Adipocyte (in vitro differentiated cells): ENCODE results near the gene ALG2.
A peak's percentile ranks its signal among the peaks of the same experiment; 100 is the strongest.

Experiments used
- DNase-seq: peaks from one replicate; pipeline ENCODE4 v3.0.0-alpha.2; 2015; ENCODE audit warnings: low read depth
- H3K27me3 ChIP-seq: replicated peaks from 2 replicates; pipeline ENCODE4 v1.7.0; 2013; ENCODE audit warnings: mild to moderate bottlenecking, low read length, moderate library complexity; ENCODE audit not compliant: control insufficient read depth, insufficient read depth
- H3K36me3 ChIP-seq: 2 replicates; pipeline ENCODE4 v1.7.0; 2013; ENCODE audit warnings: low read length, mild to moderate bottlenecking, moderate library complexity; ENCODE audit not compliant: control insufficient read depth, insufficient read depth, severe bottlenecking
- H3K4me1 ChIP-seq: 2 replicates; pipeline ENCODE4 v1.7.0; 2013; ENCODE audit warnings: mild to moderate bottlenecking, low read length, moderate library complexity; ENCODE audit not compliant: control insufficient read depth, insufficient read depth
- H3K4me3 ChIP-seq: 2 replicates; pipeline ENCODE4 v1.7.0; 2013; ENCODE audit warnings: mild to moderate bottlenecking, low read length, moderate library complexity
- H3K9ac ChIP-seq: 2 replicates; pipeline ENCODE4 v1.7.0; 2013; ENCODE audit warnings: mild to moderate bottlenecking, low read length, moderate library complexity
- H3K9me3 ChIP-seq: 2 replicates; pipeline ENCODE4 v1.7.0; 2013; ENCODE audit warnings: mild to moderate bottlenecking, low read length, moderate library complexity; ENCODE audit not compliant: control insufficient read depth

The ALG2 gene

DNA sequence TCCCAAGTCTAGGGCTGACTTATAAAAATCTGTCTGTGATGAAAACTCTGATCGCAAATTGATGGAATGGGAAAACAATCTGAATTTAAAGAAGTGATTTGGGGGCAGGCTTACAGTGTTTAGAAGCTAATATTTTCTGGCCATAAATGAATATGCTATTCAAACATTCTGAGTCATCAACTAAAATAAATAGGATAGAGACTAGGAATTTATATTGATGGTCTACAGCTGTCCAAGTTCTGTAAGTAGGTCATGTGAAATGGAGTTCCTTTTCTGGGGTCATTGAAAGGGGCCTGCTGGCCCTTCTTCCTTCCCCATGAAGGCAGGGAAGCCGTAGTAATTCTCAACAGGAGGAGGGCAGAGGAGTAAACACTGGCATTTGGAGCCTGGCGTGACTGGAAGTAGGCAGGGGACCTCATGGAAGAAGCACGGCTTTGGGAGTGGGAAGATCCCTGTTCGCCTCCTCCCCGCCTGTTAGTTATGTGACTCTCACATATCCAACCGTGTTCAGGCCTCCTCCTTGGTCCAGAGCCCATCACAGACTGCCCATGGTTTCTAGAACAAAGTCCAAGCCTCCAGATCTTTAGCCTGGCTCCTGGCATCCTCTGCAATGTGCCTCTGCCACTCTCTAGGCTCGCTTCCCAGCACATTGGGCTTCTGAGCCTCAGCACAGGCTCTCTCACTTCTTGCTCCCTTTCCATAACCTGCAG, 31.7 kb downstream of the ALG2 start:
- H3K4me3 ChIP-seq, result no peak overlapping the region
- peak; percentile 29 for DNase-seq
- H3K9me3 ChIP-seq, result peaks cover 6% of the 10 kb centered on the region
- H3K27me3 ChIP-seq, result peaks cover 37% of the 10 kb centered on the region
- H3K9ac ChIP-seq, result no peak overlapping the region
- no peaks in the 10 kb centered on the region for H3K36me3 ChIP-seq
- peaks cover 12% of the 10 kb centered on the region for H3K4me1 ChIP-seq

DNA sequence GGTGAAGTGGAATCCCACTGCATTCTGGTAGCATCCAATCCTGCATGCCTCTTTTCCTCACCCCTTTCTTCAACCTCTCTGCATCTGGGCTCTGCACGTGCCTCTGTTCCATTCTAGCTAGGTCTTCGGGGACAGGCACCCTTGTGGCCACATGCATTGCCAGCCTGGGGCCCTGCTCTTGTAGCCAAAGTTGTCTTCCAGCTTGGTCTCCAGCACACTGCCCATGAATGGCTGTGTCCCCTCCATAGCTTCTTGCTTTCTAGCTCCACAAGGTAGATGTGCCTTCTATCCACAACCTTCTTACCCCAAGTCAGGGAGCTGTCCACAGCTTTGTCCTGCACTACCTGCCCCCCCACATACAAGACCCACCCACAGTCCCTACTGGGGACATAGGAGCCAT, 32.6 kb downstream of the ALG2 start:
- no peak overlapping the region for H3K4me3 ChIP-seq

GRCh38 chr9:99187311-99187710, 34.4 kb downstream of the ALG2 start:
- Histone ChIP-seq H3K27me3 (peaks cover 37% of the 10 kb centered on the region), H3K4me3 (no peak overlapping the region), H3K9me3 (no peaks in the 10 kb centered on the region), H3K36me3 (no peaks in the 10 kb centered on the region), H3K9ac (no peak overlapping the region), H3K4me1 (peaks cover 8% of the 10 kb centered on the region)
- DNase-seq, result no peak

More for the DNA sequence above, 32.6 kb downstream of the ALG2 start:
- no peak for DNase-seq
- H3K27me3 ChIP-seq, result peaks cover 37% of the 10 kb centered on the region
- no peak overlapping the region for H3K9ac ChIP-seq
- no peaks in the 10 kb centered on the region for H3K9me3 ChIP-seq
- H3K36me3 ChIP-seq, result no peaks in the 10 kb centered on the region
- peaks cover 16% of the 10 kb centered on the region for H3K4me1 ChIP-seq

DNA sequence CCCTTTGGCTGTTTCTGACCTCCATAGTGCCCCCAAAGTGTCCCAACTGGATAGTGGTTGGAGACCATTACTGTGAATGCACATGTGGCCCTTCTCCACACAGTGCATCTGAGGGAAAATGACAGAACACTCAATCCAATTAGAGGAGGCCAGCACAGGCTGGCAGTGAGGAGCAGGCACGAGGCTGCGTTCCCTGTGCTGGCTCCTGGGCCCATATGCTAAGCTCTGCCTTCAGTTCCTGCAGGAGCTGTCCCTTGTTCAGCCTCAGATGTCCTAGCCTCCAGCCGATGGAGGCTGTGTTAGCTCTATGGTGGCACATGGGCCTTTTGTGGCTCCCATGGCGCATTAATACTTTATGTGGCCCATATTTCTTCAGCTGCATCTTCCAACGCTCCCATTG, 35.8 kb downstream of the ALG2 start:
- no peak overlapping the region for H3K4me3 ChIP-seq

DNA sequence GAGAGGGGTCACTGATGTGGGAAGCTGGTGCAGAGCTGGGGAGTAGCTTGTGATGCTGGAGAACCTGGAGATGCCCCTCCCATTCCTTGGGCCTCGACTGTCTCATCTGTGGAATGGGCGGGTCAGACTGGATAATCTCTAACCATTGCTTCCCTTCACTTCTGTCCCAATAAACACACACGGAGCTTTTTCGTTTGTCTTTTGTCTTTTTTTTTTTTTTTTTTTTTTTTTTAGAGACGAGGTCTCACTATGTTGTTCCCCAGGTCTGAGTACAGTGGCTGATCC, 36.5 kb downstream of the ALG2 start:
- Histone ChIP-seq H3K36me3 (no peaks in the 10 kb centered on the region), H3K4me3 (no peak overlapping the region), H3K27me3 (peaks cover 33% of the 10 kb centered on the region), H3K9ac (peak overlapping the region; percentile 27), H3K4me1 (peaks cover 14% of the 10 kb centered on the region), H3K9me3 (no peaks in the 10 kb centered on the region)
- no peak for DNase-seq

More for the DNA sequence above, 35.8 kb downstream of the ALG2 start:
- Histone ChIP-seq H3K9ac (no peak overlapping the region), H3K9me3 (no peaks in the 10 kb centered on the region), H3K4me1 (peaks cover 14% of the 10 kb centered on the region), H3K36me3 (no peaks in the 10 kb centered on the region), H3K27me3 (peaks cover 37% of the 10 kb centered on the region)
- DNase-seq, result no peak

DNA sequence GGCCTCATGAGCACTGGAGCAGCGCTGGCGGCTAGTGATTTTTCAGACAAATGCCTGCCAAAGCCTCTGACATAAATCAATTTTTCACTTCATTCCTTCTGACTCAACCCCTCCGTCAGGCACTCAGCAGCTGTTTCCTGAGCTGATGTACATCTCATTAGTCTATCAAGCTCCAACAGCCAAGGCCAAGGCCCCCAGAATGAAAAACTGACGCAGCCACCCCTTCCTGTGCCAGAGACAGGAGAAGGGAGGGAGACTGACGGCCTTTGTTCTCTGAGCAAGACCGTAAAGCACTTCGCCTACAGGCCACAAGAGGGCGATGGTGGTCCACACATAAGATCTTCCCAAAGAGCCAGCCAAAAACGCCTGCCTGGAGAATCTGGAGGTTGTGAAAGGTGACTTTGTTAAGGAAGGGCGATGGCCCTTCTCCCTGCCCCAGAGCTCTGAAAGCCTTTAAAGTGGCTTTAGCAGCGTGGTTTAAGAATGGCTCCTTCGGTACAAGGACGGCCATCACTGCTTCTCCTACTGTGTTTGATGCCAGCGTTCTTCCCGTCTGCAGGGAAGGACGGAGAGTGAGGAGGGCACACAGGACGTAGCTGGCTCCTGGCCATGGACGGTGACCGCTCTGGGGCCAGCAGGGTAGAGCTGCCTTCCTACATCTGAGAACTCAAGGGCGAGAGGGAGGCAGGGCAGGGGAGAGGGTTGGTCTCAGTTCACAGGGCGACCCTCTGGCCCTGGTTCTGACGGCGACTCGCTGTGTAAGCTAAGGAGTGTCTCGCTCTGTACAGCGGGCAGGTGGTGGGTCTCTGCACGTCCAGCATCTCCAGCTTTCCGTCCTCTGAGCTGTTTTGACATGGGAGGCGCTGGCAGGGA, 37.0 kb downstream of the ALG2 start:
- Histone ChIP-seq H3K36me3 (no peaks in the 10 kb centered on the region), H3K27me3 (peaks cover 27% of the 10 kb centered on the region), H3K4me1 (peaks cover 14% of the 10 kb centered on the region), H3K4me3 (peak overlapping the region; percentile 59), H3K9me3 (no peaks in the 10 kb centered on the region), H3K9ac (peak overlapping the region; percentile 27)
- DNase-seq, result peak; percentile 94

- DNase-seq, result no peak
- Histone ChIP-seq H3K9ac (no peak overlapping the region), H3K4me1 (peaks cover 14% of the 10 kb centered on the region), H3K9me3 (no peaks in the 10 kb centered on the region), H3K27me3 (peaks cover 23% of the 10 kb centered on the region), H3K4me3 (no peak overlapping the region), H3K36me3 (no peaks in the 10 kb centered on the region)
These were observed 37.6 kb downstream of the ALG2 start for GRCh38 chr9:99184110-99184474.

DNA sequence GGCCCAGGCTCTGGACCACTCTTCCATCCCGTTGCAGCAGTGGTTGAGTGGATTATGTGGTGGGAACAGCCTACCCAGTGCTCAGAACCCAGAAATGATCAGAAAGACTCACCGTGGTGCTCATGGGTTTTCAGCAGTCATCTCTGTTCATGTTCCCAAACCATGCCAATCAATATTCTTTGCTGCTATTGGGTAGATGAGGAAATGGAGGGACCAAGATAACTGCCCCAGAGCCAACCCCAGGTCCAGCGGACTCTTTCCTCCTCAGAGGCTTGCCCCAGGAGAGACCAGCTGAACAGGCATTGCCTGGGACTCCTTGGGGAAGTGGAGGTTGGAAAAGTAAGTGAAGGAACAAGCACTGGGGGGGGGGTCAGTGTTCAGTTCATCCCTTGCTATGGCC, 38.1 kb downstream of the ALG2 start:
- Histone ChIP-seq H3K4me3 (no peak overlapping the region), H3K9ac (no peak overlapping the region)
- DNase-seq, result no peak

DNA sequence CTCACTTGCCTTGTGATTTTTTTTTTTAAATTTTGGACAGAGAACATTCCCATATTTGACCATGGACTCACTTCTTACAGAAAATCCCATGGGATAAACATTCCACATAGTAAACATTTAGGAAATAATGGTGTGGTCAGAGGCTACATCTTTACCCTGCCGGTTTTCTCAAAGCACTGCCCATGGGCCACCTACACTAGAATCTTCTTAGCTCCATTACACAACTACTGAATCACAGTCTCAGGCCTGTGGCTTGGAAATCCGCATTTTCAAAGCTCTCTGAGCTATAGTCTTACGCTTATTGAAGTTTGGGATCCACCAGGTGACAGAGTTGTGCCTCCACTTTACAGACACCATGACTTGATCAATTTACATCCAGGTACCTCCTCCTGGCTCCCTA, 39.4 kb downstream of the ALG2 start:
- H3K9ac ChIP-seq, result no peak overlapping the region
- no peak for DNase-seq
- no peaks in the 10 kb centered on the region for H3K36me3 ChIP-seq
- peaks cover 14% of the 10 kb centered on the region for H3K4me1 ChIP-seq
- H3K9me3 ChIP-seq, result no peaks in the 10 kb centered on the region
- peaks cover 12% of the 10 kb centered on the region for H3K27me3 ChIP-seq
- H3K4me3 ChIP-seq, result no peak overlapping the region

More for the DNA sequence above, 38.1 kb downstream of the ALG2 start:
- H3K36me3 ChIP-seq, result no peaks in the 10 kb centered on the region
- H3K4me1 ChIP-seq, result peaks cover 14% of the 10 kb centered on the region
- H3K9me3 ChIP-seq, result no peaks in the 10 kb centered on the region
- peaks cover 22% of the 10 kb centered on the region for H3K27me3 ChIP-seq

GRCh38 chr9:99181621-99182020, 40.1 kb downstream of the ALG2 start:
- no peaks in the 10 kb centered on the region for H3K9me3 ChIP-seq
- no peak overlapping the region for H3K4me3 ChIP-seq
- H3K36me3 ChIP-seq, result no peaks in the 10 kb centered on the region
- H3K9ac ChIP-seq, result no peak overlapping the region
- no peak for DNase-seq
- H3K4me1 ChIP-seq, result peaks cover 14% of the 10 kb centered on the region
- peaks cover 9% of the 10 kb centered on the region for H3K27me3 ChIP-seq

GRCh38 chr9:99181206-99181605, 40.5 kb downstream of the ALG2 start:
- DNase-seq, result no peak
- Histone ChIP-seq H3K4me1 (peaks cover 14% of the 10 kb centered on the region), H3K9ac (no peak overlapping the region), H3K36me3 (no peaks in the 10 kb centered on the region), H3K4me3 (no peak overlapping the region), H3K27me3 (peaks cover 6% of the 10 kb centered on the region), H3K9me3 (no peaks in the 10 kb centered on the region)
